Measurements from ENCODE around the gene BTBD8.

The BTBD8 gene

GRCh38 chr1:92230736-92231135, 150.6 kb downstream of the BTBD8 start:
- TF ChIP-seq CTCF (IDR thresholded peaks at IDR 0.05; ENCODE audit: low read depth, low read length, missing control alignments) = no peak
- no peak overlapping the region for H3K4me3 ChIP-seq (replicated peaks; ENCODE audit: low read depth, low read length)
- DNase-seq (ENCODE audit: extremely low read depth, low read depth) = no peak
